DOHH2 (cell line): ENCODE measurements around the gene CASZ1.

ENCODE experiments used
- H3F3A ChIP-seq: fragments of 200-600 bp; sonication (generic), shearing (Covaris generic); 2 replicates; pipeline ENCODE4 v1.6.0; 2016; ENCODE audit warnings: antibody characterized with exemption, mild to moderate bottlenecking; ENCODE audit not compliant: control insufficient read depth, insufficient read depth
- H3K27ac ChIP-seq: fragments of 200-600 bp; sonication (generic); 2 replicates; pipeline ENCODE4 v1.5.1; 2014; ENCODE audit warnings: low read depth, mild to moderate bottlenecking, low read length, moderate library complexity
- H3K27me3 ChIP-seq: fragments of 200-600 bp; sonication (generic); 2 replicates; pipeline ENCODE4 v1.6.1; 2014; ENCODE audit warnings: mild to moderate bottlenecking, low read length, mixed read lengths; ENCODE audit not compliant: control insufficient read depth
- H3K36me3 ChIP-seq: fragments of 200-600 bp; sonication (generic); 2 replicates; pipeline ENCODE4 v1.6.1; 2014; ENCODE audit warnings: mild to moderate bottlenecking, low read length, moderate library complexity, mixed read lengths; ENCODE audit not compliant: control insufficient read depth
- H3K4me1 ChIP-seq: fragments of 200-600 bp; sonication (generic); 2 replicates; pipeline ENCODE4 v1.6.1; 2014; ENCODE audit warnings: mild to moderate bottlenecking, low read length, mixed read lengths; ENCODE audit not compliant: control insufficient read depth
- H3K4me2 ChIP-seq: fragments of 200-600 bp; sonication (generic); 2 replicates; pipeline ENCODE4 v1.6.0; 2014; ENCODE audit warnings: mild to moderate bottlenecking, low read length, moderate library complexity
- H3K4me3 ChIP-seq: fragments of 200-600 bp; sonication (generic); 2 replicates; pipeline ENCODE4 v1.5.1; 2014; ENCODE audit warnings: mild to moderate bottlenecking, low read length, mixed read lengths
- H3K79me2 ChIP-seq: fragments of 200-600 bp; sonication (generic); 2 replicates; pipeline ENCODE4 v1.6.1; 2014; ENCODE audit warnings: mild to moderate bottlenecking, low read length, mixed read lengths; ENCODE audit not compliant: control insufficient read depth
- H3K9me2 ChIP-seq: fragments of 200-600 bp; sonication (generic); replicated peaks from 2 replicates; pipeline ENCODE4 v1.6.1; 2014; ENCODE audit warnings: mild to moderate bottlenecking, low read length, mixed read lengths; ENCODE audit not compliant: control insufficient read depth
- H3K9me3 ChIP-seq: fragments of 200-600 bp; sonication (generic); 2 replicates; pipeline ENCODE4 v1.6.1; 2014; ENCODE audit warnings: antibody characterized with exemption, low read length, mixed read lengths; ENCODE audit not compliant: control insufficient read depth, insufficient read depth
- H4K20me1 ChIP-seq: fragments of 200-600 bp; sonication (generic); 2 replicates; pipeline ENCODE4 v1.6.0; 2014; ENCODE audit warnings: low read depth, mild to moderate bottlenecking, antibody characterized with exemption, low read length, moderate library complexity; ENCODE audit not compliant: control insufficient read depth, insufficient read depth
- EZH2phosphoT487 ChIP-seq: fragments of 200-600 bp; sonication (generic); IDR thresholded peaks from 2 replicates; pipeline ENCODE4 v1.6.1; 2017; ENCODE audit warnings: borderline replicate concordance, mild to moderate bottlenecking, antibody characterized with exemption, low read length, moderate library complexity, mixed read lengths
- TF ChIP-seq, protein P1 (sequence below): fragments of 200-600 bp; sonication (generic); IDR thresholded peaks from one replicate; pipeline ENCODE4 v1.5.1; 2014; ENCODE audit warnings: antibody characterized with exemption, mild to moderate bottlenecking, low read depth, low read length; ENCODE audit not compliant: poor library complexity, severe bottlenecking

CASZ1 gene

DNA sequence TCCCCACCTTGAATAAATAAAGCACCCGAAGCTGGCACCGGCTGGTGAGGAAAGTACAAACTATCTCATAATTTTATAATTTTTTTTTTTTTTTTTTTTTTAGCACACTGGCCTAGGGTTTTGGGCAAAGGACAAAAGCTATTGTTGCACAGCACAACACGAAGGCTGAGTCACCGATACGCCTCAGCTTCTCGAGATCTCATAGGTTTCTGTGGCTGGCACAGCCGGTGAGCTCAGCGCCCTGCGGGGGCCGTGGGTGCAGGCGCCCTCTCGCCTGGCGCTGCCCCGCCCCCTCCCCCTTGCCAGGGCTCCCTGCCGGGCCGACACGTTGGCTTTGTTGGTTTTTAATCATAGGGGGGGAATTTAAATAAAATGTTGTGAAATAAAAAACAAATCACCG, 17.2 kb downstream of the CASZ1 start:
- Histone ChIP-seq H3K27me3 (no peaks in the 10 kb centered on the region), H3K36me3 (no peaks in the 10 kb centered on the region), H3K4me1 (no peaks in the 10 kb centered on the region), H3K9me2 (no peaks in the 10 kb centered on the region), H4K20me1 (no peaks in the 10 kb centered on the region), H3K27ac (no peak overlapping the region), H3K9me3 (0 out of 2 replicates have a peak, but pooled peaks cover 5% of the 10 kb centered on the region), H3K4me2 (no peak overlapping the region), H3K79me2 (no peaks in the 10 kb centered on the region), H3F3A (no peaks in the 10 kb centered on the region), H3K4me3 (no peak overlapping the region)
- TF ChIP-seq EZH2phosphoT487 = no peak
- TF ChIP-seq, protein P1, sequence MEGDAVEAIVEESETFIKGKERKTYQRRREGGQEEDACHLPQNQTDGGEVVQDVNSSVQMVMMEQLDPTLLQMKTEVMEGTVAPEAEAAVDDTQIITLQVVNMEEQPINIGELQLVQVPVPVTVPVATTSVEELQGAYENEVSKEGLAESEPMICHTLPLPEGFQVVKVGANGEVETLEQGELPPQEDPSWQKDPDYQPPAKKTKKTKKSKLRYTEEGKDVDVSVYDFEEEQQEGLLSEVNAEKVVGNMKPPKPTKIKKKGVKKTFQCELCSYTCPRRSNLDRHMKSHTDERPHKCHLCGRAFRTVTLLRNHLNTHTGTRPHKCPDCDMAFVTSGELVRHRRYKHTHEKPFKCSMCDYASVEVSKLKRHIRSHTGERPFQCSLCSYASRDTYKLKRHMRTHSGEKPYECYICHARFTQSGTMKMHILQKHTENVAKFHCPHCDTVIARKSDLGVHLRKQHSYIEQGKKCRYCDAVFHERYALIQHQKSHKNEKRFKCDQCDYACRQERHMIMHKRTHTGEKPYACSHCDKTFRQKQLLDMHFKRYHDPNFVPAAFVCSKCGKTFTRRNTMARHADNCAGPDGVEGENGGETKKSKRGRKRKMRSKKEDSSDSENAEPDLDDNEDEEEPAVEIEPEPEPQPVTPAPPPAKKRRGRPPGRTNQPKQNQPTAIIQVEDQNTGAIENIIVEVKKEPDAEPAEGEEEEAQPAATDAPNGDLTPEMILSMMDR = no peak

DNA sequence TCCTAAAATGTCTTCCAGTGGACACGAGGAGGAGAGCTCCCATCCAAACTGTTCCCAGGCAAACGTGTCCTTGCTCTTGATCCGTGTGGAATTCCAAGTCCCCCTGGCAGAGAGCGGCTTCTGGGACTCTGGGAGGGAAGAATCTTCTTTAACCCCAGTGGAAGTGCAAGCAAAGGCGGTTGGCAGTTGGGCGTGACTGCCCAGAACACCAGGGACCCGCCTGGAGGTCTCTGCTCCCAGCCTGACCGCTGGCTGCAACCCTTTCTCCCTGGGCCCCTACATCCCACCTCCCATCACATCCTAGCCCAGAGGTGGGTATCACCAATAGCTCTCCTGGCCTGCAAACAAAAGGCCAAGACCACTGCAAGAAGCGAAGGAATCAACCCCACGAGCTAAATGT, 17.8 kb downstream of the CASZ1 start:
- TF ChIP-seq, protein P1 = no peak
- no peak for TF ChIP-seq EZH2phosphoT487
- H3F3A ChIP-seq = no peaks in the 10 kb centered on the region
- H3K4me2 ChIP-seq = no peak overlapping the region
- 0 out of 2 replicates have a peak, but pooled peaks cover 5% of the 10 kb centered on the region for H3K9me3 ChIP-seq
- H3K79me2 ChIP-seq = no peaks in the 10 kb centered on the region
- no peaks in the 10 kb centered on the region for H3K9me2 ChIP-seq
- no peaks in the 10 kb centered on the region for H3K36me3 ChIP-seq
- H3K4me1 ChIP-seq = no peaks in the 10 kb centered on the region
- H3K4me3 ChIP-seq = no peak overlapping the region
- H3K27ac ChIP-seq = no peak overlapping the region
- H3K27me3 ChIP-seq = no peaks in the 10 kb centered on the region
- H4K20me1 ChIP-seq = no peaks in the 10 kb centered on the region

DNA sequence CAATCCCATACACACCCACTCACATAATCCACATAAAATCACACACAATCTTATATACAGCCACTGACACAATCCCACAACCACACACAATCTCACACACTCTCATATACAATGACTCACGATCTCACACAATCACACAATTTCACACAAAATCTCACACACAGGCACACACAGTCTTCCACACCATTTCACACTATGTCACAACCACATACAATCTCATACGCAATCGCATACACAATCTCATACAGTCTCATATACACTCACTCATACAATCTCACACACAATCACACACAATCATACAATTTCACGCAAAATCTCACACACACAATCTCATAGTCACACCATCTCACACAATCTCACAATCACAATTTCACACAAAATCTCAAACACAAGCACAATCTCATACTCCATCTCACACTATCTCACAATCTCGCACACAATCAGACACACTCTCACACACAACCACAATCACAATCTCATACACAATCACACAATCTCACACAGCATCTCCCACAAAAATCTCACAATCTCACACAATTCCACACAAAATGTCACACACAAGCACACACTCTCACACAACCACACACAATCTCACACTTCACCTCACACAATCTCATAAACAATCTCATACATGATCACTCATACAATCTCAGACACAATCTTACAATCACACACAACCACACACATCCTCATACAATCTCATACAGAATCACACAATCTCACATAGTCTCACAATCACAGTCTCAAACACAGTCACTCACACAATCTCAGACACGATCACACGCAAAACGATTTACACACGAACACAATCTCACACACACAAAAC, 18.5 kb downstream of the CASZ1 start:
- Histone ChIP-seq H3K4me3 (no peak overlapping the region), H3K27me3 (no peaks in the 10 kb centered on the region), H3K36me3 (no peaks in the 10 kb centered on the region), H3K27ac (no peak overlapping the region), H3K9me3 (0 out of 2 replicates have a peak, but pooled peaks cover 5% of the 10 kb centered on the region), H3K9me2 (no peaks in the 10 kb centered on the region), H3K79me2 (no peaks in the 10 kb centered on the region), H4K20me1 (no peaks in the 10 kb centered on the region), H3F3A (no peaks in the 10 kb centered on the region), H3K4me1 (no peaks in the 10 kb centered on the region), H3K4me2 (no peak overlapping the region)
- TF ChIP-seq, protein P1 = no peak
- TF ChIP-seq EZH2phosphoT487 = no peak
